Naive thymus-derived CD8-positive, alpha-beta T cell (primary cell): ENCODE measurements around the gene TSHZ2. TPM values are rescaled to one million over a fixed set of nuclear protein-coding genes. Genes with fewer than 3 reads are reported as not detected.

Experiments used
- ATAC-seq, 2 donors: fragments of 150-1000 bp; cut with Tn5 transposase in 1 of 2; sonication (Bioruptor Pico), chemical (Tn5 transposase) in 1 of 2; 1 replicate in 1 of 2; 2 replicates in 1 of 2; pipeline ENCODE4 v1.10.0; 2021; ENCODE audit warnings: mild to moderate bottlenecking in 2 of 2, moderate library complexity in 2 of 2
- POLR2A ChIA-PET: fragments of 350-600 bp; sonication (Branson Sonifier 250); formaldehyde crosslinking; loops from one replicate; lab custom pipeline; 2021; ENCODE audit warnings: antibody characterized with exemption; lab: Charles Lee
- DNase-seq, 10 donors: peaks; one replicate each; pipeline versions ENCODE4 v3.0.0 to v3.0.0-alpha.2; 2020 to 2022
- H3K27ac Mint-ChIP-seq, 10 donors: one replicate each; pipeline ENCODE4 v1.8.0; 2020 to 2022; ENCODE audit warnings: mild to moderate bottlenecking in 10 of 10, mixed read lengths in 10 of 10, moderate library complexity in 4 of 10, inconsistent platforms in 1 of 10
- H3K27me3 Mint-ChIP-seq, 5 donors: one replicate each; pipeline ENCODE4 v1.8.0; 2021 to 2022; ENCODE audit warnings: mixed read lengths in 5 of 5
- H3K36me3 Mint-ChIP-seq, 3 donors: one replicate each; pipeline ENCODE4 v1.8.0; 2020 to 2022; ENCODE audit warnings: mixed read lengths in 3 of 3, mild to moderate bottlenecking in 2 of 3, inconsistent platforms in 1 of 3
- H3K4me1 Mint-ChIP-seq, 4 donors: one replicate each; pipeline ENCODE4 v1.8.0; 2021 to 2022; ENCODE audit warnings: mixed read lengths in 4 of 4
- H3K4me3 Mint-ChIP-seq, 10 donors: one replicate each; pipeline ENCODE4 v1.8.0; 2020 to 2022; ENCODE audit warnings: mild to moderate bottlenecking in 10 of 10, mixed read lengths in 10 of 10, moderate library complexity in 6 of 10, inconsistent platforms in 1 of 10
- H3K9me3 Mint-ChIP-seq, 9 donors: one replicate each; pipeline ENCODE4 v1.8.0; 2020 to 2022; ENCODE audit warnings: mixed read lengths in 9 of 9, mild to moderate bottlenecking in 3 of 9, inconsistent platforms in 1 of 9, moderate library complexity in 1 of 9
- polyA plus RNA-seq, 3 donors: library from polyadenylated mRNA; unstranded; fragments of 300-500 nt; fragmentation: Illumina TruSeq; gene quantifications; one replicate each; pipeline ENCODE4 v1.2.3, GENCODE V29; 2021
- total RNA-seq, 8 experiments: library from RNA in 2 of 8; stranded (reverse) in 2 of 8; gene quantifications; one replicate each; pipeline ENCODE4 v1.2.3 and lab custom pipeline; 2021 to 2026

The TSHZ2 gene
- total and polyA plus RNA-seq, 5 experiments from 2014 or later: 0.42 to 10.0 (median 5.1) TPM; not detected in 1

DNA sequence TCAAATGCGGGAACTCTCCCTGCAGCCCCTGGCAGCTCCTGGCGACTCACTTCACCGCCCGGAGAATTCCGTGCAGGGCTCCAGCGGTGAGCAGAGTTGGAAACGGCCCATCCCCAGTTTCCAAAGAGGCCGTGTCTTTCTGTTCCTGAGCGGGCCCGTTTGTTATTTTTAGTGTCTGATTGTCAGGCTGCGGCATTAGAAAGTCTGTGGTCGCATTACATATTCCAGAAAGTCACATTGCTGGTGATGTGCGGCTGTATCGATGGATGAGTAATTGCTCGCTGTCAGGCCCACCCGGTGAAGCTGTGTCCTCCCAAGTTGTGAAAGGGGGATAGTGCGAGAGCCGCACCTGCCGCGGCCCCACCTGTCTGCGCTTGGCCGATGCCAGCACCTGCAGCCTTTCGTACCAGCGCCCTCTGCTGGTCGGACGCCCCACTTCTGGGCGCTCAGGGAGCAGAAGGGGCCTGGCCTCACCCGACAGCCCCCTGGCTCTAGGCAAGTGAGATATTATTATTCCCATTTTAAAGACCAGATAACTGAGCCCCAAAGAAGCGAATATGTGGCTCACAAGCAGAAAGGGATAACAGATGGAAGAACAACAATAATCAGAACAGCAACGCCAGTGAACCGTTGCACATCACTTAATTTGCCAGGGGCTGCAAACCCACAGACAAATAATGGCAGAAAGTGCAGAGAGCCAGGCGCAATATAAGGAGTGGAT is 244.9 kb downstream of the TSHZ2 start:
- DNase-seq (peak; percentile 62 to 88 (median 80)), ATAC-seq (peak; percentile 96 to 99)
- Mint-ChIP-seq H3K9me3 (no peaks in the 10 kb centered on the region), H3K4me3 (peak overlapping the region; percentile 52 to 75 (median 62)), H3K36me3 (peaks cover 0 to 6% (median 0%) of the 10 kb centered on the region in 3 donors), H3K27ac (peak overlapping the region in 7 of 10 donors; percentile 36 to 92 (median 73)), H3K4me1 (peaks cover 8 to 25% (median 23%) of the 10 kb centered on the region in 4 donors), H3K27me3 (peaks cover 0 to 10% (median under 1%) of the 10 kb centered on the region in 5 donors)
- POLR2A ChIA-PET: interaction anchor here (1.7 kb wide), 2 partner anchors 806 to 905 kb away, joined by 4 to 7 read pairs; no protein-coding TSS in a partner anchor

DNA sequence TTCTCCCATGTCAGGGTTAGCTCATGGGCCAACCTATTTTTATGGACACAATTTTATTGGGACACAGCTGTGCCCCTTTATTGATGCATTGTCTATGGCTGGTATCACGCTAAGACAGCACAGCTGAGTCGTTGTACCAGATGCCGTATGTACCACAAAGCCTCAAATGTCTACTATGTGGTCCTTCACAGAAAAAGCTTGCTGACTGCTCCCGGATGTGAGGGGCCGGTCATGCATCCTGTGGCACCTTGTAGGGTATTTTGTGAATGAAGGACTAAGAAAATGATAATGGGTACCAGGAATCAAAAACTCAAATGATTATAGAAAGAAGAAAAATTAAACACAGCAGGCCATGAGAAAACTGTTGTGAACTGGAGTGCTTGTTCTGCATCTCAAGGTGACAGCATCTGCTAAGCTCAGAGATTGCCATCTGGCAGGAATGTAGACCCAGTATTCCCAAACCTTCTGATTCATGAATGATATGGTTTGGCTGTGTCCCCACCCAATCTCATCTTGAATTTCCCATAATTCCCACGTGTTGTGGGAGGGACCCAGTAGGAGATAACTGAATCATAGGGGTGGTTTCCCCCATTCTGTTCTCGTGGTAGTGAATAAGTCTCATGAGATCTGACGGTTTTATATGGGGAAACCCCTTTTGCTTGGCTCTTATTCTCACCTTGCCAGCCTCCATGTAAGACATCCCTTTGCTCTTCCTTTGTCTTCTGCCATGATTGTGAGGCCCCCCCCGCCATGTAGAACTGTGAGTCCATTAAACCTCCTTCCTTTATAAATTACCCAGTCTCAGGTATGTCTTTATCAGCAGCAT is 248.5 kb downstream of the TSHZ2 start:
- ATAC-seq (no peak), DNase-seq (no peak)
- POLR2A ChIA-PET: interaction anchor here (0.6 to 0.7 kb wide), 3 partner anchors 219 to 589 kb away, joined by 3 read pairs; no protein-coding TSS in a partner anchor
- H3K4me1 Mint-ChIP-seq: peaks cover 5 to 15% (median 10%) of the 10 kb centered on the region in 4 donors
- peaks cover 0 to 12% (median 3%) of the 10 kb centered on the region in 5 donors for H3K27me3 Mint-ChIP-seq
- peaks cover 0 to 6% (median 0%) of the 10 kb centered on the region in 3 donors for H3K36me3 Mint-ChIP-seq
- H3K4me3 Mint-ChIP-seq: no peak overlapping the region
- H3K9me3 Mint-ChIP-seq: no peaks in the 10 kb centered on the region
- no peak overlapping the region for H3K27ac Mint-ChIP-seq

DNA sequence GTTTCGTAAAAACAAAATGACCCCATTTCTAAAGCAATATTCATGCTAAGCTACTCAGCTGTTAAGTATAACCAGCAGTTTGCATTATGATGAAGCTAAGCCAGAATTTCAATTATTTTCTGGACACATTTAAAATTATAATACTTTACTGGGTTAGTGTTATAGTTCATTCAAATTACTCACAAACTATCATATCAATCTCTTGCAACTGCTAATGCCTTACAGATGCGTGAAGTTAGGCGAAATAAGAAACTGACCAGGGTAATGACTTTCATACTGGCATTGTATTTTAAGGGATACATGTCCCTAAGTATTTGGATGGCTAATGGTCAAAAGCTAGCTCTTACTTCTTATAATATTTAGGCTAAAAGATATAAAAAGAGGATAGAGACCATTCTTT is 249.6 kb downstream of the TSHZ2 start:
- ATAC-seq (no peak), DNase-seq (no peak)
- Mint-ChIP-seq H3K4me1 (peaks cover 3 to 6% (median 4%) of the 10 kb centered on the region in 4 donors), H3K9me3 (no peaks in the 10 kb centered on the region), H3K4me3 (no peak overlapping the region), H3K36me3 (peaks cover 0 to 6% (median 0%) of the 10 kb centered on the region in 3 donors), H3K27me3 (peaks cover 0 to 12% (median 3%) of the 10 kb centered on the region in 5 donors), H3K27ac (no peak overlapping the region)
- POLR2A ChIA-PET: no interaction called here

- Mint-ChIP-seq H3K27ac (no peak overlapping the region), H3K27me3 (peaks cover 0 to 10% (median 3%) of the 10 kb centered on the region in 5 donors), H3K36me3 (peaks cover 0 to 6% (median 0%) of the 10 kb centered on the region in 3 donors), H3K4me1 (no peaks in the 10 kb centered on the region), H3K9me3 (no peaks in the 10 kb centered on the region), H3K4me3 (no peak overlapping the region)
- DNase-seq: no peak
- ATAC-seq: no peak
- POLR2A ChIA-PET: interaction anchor here (0.5 to 0.6 kb wide), 2 partner anchors 172 to 224 kb away, joined by 3 to 4 read pairs; no protein-coding TSS in a partner anchor
These were observed 250.3 kb downstream of the TSHZ2 start for GRCh38 chr20:53222416-53222815.

DNA sequence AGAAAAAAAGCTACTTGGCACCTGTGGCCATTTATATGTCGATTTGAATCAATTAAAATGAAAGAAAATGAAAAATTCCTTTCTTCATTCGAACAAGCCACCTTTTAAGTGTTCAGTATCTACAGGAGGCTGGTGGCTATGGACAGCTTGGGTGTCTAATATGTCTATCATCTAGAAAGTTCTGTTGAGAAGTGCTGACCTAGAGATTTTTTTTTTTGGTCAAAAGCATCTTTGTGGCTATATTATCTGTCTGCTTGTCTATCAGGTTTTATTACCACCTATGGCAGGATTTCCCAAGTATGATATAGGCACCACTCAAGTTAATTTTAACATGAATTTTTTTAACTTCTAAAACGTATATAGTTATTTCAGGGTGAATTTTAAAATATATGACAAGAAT is 250.8 kb downstream of the TSHZ2 start:
- H3K36me3 Mint-ChIP-seq: peaks cover 0 to 6% (median 0%) of the 10 kb centered on the region in 3 donors
- DNase-seq (no peak), ATAC-seq (no peak)
- POLR2A ChIA-PET: no interaction called here
- H3K27ac Mint-ChIP-seq: no peak overlapping the region
- peaks cover 0 to 10% (median 3%) of the 10 kb centered on the region in 5 donors for H3K27me3 Mint-ChIP-seq
- H3K4me3 Mint-ChIP-seq: no peak overlapping the region
- H3K4me1 Mint-ChIP-seq: no peaks in the 10 kb centered on the region
- no peaks in the 10 kb centered on the region for H3K9me3 Mint-ChIP-seq

DNA sequence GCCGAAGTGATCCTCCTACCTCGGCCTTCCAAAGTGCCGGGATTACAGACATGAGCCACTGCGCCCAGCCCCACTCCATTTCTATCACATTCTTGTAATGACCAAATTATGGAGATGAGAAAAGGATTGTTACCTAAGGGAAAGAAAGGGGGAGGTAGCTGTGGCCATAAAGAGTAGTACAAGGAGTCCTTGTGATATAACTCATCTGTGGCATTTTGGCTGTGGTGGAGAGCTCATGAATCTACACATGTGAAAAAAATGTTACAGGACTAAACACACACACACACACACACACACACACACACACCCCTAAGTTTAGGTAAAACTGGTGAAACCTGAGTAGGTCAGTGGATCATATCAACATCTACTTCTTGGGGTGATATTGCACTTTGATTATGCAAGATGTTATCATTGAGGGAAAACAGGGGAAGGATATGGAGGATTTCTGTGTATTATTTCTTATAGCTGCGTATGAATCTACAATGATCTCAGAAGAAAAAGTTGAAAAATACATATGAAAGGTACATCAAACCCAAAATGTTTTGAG is 251.5 kb downstream of the TSHZ2 start:
- Mint-ChIP-seq H3K27me3 (peaks cover 0 to 10% (median 3%) of the 10 kb centered on the region in 5 donors), H3K4me1 (no peaks in the 10 kb centered on the region), H3K4me3 (no peak overlapping the region), H3K36me3 (peaks cover 0 to 6% (median 0%) of the 10 kb centered on the region in 3 donors), H3K9me3 (no peaks in the 10 kb centered on the region), H3K27ac (peak overlapping the region in 1 of 10 donors; percentile 48)
- ATAC-seq (no peak), DNase-seq (no peak)
- POLR2A ChIA-PET: no interaction called here

GRCh38 chr20:53224851-53225250 is 252.7 kb downstream of the TSHZ2 start:
- peaks cover 2 to 19% (median 10%) of the 10 kb centered on the region in 5 donors for H3K27me3 Mint-ChIP-seq
- no peak for ATAC-seq
- POLR2A ChIA-PET: no interaction called here
- H3K36me3 Mint-ChIP-seq: peaks cover 0 to 3% (median 0%) of the 10 kb centered on the region in 3 donors
- DNase-seq: no peak
- H3K4me1 Mint-ChIP-seq: no peaks in the 10 kb centered on the region
- H3K9me3 Mint-ChIP-seq: no peaks in the 10 kb centered on the region
- H3K4me3 Mint-ChIP-seq: no peak overlapping the region
- no peak overlapping the region for H3K27ac Mint-ChIP-seq

DNA sequence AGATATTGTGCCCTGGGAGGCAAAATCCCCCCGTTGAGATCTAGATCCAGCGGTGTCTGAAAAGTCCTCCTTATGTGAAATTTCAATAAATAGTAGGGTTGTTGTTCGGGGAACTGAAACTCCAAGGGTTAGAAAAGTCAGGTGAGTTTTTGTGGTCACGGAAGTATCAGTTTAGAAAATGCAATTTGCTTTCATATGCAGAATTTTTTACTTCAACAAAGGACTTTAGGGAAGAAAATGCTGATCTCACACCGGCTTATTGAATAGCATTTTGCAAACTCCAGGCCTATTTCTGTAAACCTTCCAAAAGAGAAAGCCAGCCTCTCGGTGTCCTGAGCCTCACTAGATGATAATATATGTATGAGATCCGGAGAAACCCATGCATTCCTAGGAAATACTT is 254.7 kb downstream of the TSHZ2 start:
- Mint-ChIP-seq H3K36me3 (no peaks in the 10 kb centered on the region), H3K4me1 (no peaks in the 10 kb centered on the region), H3K4me3 (no peak overlapping the region), H3K9me3 (no peaks in the 10 kb centered on the region), H3K27me3 (peaks cover 3 to 23% (median 9%) of the 10 kb centered on the region in 5 donors), H3K27ac (no peak overlapping the region)
- DNase-seq (no peak), ATAC-seq (no peak)
- POLR2A ChIA-PET: no interaction called here

GRCh38 chr20:53227523-53227922 is 255.4 kb downstream of the TSHZ2 start:
- H3K4me1 Mint-ChIP-seq: no peaks in the 10 kb centered on the region
- DNase-seq: no peak
- no peak overlapping the region for H3K27ac Mint-ChIP-seq
- no peaks in the 10 kb centered on the region for H3K36me3 Mint-ChIP-seq
- no peaks in the 10 kb centered on the region for H3K9me3 Mint-ChIP-seq
- ATAC-seq: no peak
- no peak overlapping the region for H3K4me3 Mint-ChIP-seq
- H3K27me3 Mint-ChIP-seq: peaks cover 3 to 21% (median 7%) of the 10 kb centered on the region in 5 donors
- POLR2A ChIA-PET: interaction anchor here (0.7 kb wide), 1 partner anchor 235 kb away, joined by 3 read pairs; no protein-coding TSS in a partner anchor

GRCh38 chr20:53231061-53231460 is 258.9 kb downstream of the TSHZ2 start:
- H3K27ac Mint-ChIP-seq: no peak overlapping the region
- POLR2A ChIA-PET: no interaction called here
- DNase-seq (no peak), ATAC-seq (no peak)
- H3K4me1 Mint-ChIP-seq: no peaks in the 10 kb centered on the region
- H3K9me3 Mint-ChIP-seq: peaks cover 0 to 10% (median 1%) of the 10 kb centered on the region in 9 donors
- H3K27me3 Mint-ChIP-seq: peaks cover 5 to 36% (median 10%) of the 10 kb centered on the region in 5 donors
- no peak overlapping the region for H3K4me3 Mint-ChIP-seq
- peaks cover 0 to 6% (median 0%) of the 10 kb centered on the region in 3 donors for H3K36me3 Mint-ChIP-seq

DNA sequence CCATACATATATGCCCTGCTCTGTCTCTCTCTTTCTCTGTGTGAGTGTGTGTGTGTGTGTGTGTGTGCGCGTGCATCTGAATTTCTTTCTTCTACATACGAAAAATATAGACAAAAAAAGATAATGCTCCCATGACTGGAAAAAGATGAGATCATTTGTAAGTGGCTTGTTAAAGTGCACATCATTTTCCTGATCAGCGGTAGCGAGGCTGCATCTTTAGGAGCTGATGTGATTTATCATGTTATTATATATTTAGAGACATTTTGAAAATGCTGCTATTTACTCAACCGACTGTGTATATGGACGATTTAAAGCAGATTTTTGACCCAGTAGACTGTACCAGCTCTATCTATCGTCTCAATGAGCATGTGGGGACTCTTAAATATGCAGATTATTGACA is 265.3 kb downstream of the TSHZ2 start:
- DNase-seq (no peak), ATAC-seq (no peak)
- no peaks in the 10 kb centered on the region for H3K4me1 Mint-ChIP-seq
- H3K27ac Mint-ChIP-seq: no peak overlapping the region
- H3K27me3 Mint-ChIP-seq: peaks cover 0 to 47% (median 15%) of the 10 kb centered on the region in 5 donors
- no peak overlapping the region for H3K4me3 Mint-ChIP-seq
- H3K36me3 Mint-ChIP-seq: peaks cover 0 to 10% (median 0%) of the 10 kb centered on the region in 3 donors
- POLR2A ChIA-PET: interaction anchor here (0.6 kb wide), 1 partner anchor 847 kb away, joined by 4 read pairs; no protein-coding TSS in a partner anchor
- peaks cover 0 to 17% (median 2%) of the 10 kb centered on the region in 9 donors for H3K9me3 Mint-ChIP-seq

GRCh38 chr20:53238121-53238660 is 266.0 kb downstream of the TSHZ2 start:
- no peak overlapping the region for H3K27ac Mint-ChIP-seq
- peaks cover 0 to 10% (median 0%) of the 10 kb centered on the region in 3 donors for H3K36me3 Mint-ChIP-seq
- DNase-seq (no peak), ATAC-seq (no peak)
- POLR2A ChIA-PET: interaction anchor here (0.6 kb wide), 1 partner anchor 848 kb away, joined by 4 read pairs; no protein-coding TSS in a partner anchor
- H3K4me3 Mint-ChIP-seq: no peak overlapping the region
- peaks cover 0 to 17% (median 2%) of the 10 kb centered on the region in 9 donors for H3K9me3 Mint-ChIP-seq
- H3K27me3 Mint-ChIP-seq: peaks cover 0 to 54% (median 17%) of the 10 kb centered on the region in 5 donors
- H3K4me1 Mint-ChIP-seq: no peaks in the 10 kb centered on the region
